ENCODE results near the gene RXRA. TPM values are rescaled to one million over a fixed set of nuclear protein-coding genes. Genes with fewer than 3 reads are reported as not detected.

The RXRA gene
- total and polyA plus RNA-seq, 9 donors = 12.4 to 82.2 (median 70.6) TPM

DNA sequence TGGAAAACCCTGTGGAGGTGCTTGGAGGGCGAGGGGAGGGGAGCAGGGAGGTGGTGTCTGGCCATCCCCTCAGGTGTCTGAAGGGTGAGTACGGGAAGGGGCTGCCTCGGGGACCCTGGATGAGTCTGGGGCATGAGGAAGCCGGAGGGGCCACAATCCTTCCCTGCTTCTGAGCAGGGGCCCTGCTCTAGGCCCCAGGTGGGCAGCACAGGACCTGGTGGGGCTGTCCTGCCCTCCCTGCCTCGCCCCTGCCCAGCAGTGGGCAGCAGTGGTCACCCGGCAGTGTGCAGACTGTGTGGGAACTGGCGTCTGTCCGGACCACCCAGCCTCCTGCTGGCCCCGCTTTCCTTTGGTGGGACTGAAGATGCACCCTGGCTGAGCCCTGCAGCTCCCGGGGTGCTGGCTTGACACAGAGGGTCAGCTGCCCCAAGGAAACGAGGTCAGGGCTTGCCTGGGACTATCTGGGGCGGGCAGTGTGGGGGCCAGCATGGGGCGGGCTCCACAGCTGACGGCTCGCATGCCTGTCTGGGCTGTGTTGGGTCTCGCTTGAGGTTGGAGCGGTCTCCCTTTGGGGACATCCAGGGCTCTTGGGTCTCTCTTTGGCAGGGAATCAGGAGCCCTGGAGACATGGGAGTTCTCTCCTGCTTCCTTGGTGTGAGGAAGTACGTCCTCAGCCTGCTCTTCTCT, 26.1 kb downstream of the RXRA start:
- H3K27ac ChIP-seq = no peak overlapping the region
- intact Hi-C loops (cut with DNase I) = no loop called here

DNA sequence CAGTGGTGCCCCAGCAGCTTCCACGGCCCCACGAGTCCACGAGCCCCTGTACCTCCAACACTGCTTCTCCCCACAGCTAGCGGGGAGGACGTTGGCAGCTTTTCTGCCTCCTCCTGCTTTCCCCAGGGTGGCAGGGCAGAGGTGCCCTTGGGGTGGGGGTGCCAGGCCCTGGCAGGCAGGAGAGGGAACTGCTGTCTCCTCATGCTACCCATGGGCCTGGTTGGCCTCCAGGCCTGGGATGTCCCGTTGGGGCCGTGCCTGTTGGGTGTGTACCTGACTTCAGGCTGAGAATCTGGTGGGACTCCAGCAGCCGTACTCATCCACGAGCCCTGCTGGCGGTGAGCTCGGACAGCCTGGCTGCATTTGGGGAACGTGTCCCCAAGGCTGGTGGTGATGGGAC, 27.3 kb downstream of the RXRA start:
- TF ChIP-seq EP300 (IDR thresholded peaks at IDR 0.05) = no peak
- no peak for TF ChIP-seq CTCF (IDR thresholded peaks at IDR 0.05)
- TF ChIP-seq POLR2A (IDR thresholded peaks at IDR 0.05) = no peak
- WGBS, 3 donors = 80 to 87% (median 86%) methylated on average over 12 of the region's 12 CpGs
- Histone ChIP-seq H3K4me3 (no peak overlapping the region), H3K4me1 (ENCODE audit: insufficient read depth) (peaks cover 41% of the 10 kb centered on the region), H3K9me3 (no peaks in the 10 kb centered on the region), H3K27ac (no peak overlapping the region), H3K27me3 (no peaks in the 10 kb centered on the region), H3K36me3 (no peaks in the 10 kb centered on the region)
- DNase-seq = no peak
- intact Hi-C loops (cut with DNase I) = no loop called here

More for the DNA sequence above, 26.1 kb downstream of the RXRA start:
- WGBS, 3 donors = 78 to 90% (median 84%) methylated on average over 16 to 18 of the region's 18 CpGs
- no peak for DNase-seq
- TF ChIP-seq POLR2A (IDR thresholded peaks at IDR 0.05) (no peak), EP300 (IDR thresholded peaks at IDR 0.05) (no peak), CTCF (IDR thresholded peaks at IDR 0.05) (no peak)
- Histone ChIP-seq H3K36me3 (no peaks in the 10 kb centered on the region), H3K27me3 (no peaks in the 10 kb centered on the region), H3K4me3 (no peak overlapping the region), H3K4me1 (ENCODE audit: insufficient read depth) (peaks cover 40% of the 10 kb centered on the region), H3K9me3 (no peaks in the 10 kb centered on the region)

DNA sequence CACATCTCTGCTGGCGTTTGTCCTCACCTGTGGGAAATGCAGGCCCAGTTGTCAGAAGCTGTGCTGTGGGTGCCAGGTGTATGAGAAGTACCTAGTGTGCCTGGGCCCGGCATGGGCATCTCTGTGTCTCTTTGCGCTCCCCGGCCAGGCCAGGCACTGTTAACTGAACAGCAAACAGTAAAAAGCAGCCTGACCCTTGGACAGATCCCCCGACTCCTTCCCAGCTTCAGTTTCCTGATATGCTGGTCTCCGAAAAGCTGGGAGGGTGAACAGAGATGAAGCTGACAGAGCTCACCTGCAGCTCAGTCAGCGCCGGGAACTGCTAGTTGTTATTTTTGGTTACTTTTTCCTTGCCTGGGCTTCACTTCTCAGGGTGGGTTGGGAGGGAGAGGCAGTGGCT, 28.9 kb downstream of the RXRA start:
- H3K4me1 ChIP-seq (ENCODE audit: insufficient read depth) = peaks cover 33% of the 10 kb centered on the region
- WGBS, 3 donors = 58 to 65% (median 59%) methylated on average over 7 to 8 of the region's 8 CpGs
- no peaks in the 10 kb centered on the region for H3K36me3 ChIP-seq
- no peak for DNase-seq
- H3K27me3 ChIP-seq = no peaks in the 10 kb centered on the region
- H3K4me3 ChIP-seq = no peak overlapping the region
- no peaks in the 10 kb centered on the region for H3K9me3 ChIP-seq
- no peak overlapping the region for H3K27ac ChIP-seq
- TF ChIP-seq CTCF (IDR thresholded peaks at IDR 0.05) (no peak), POLR2A (IDR thresholded peaks at IDR 0.05) (no peak), EP300 (IDR thresholded peaks at IDR 0.05) (no peak)
- intact Hi-C loops (cut with DNase I) = no loop called here

- TF ChIP-seq POLR2A (IDR thresholded peaks at IDR 0.05) (no peak), CTCF (IDR thresholded peaks at IDR 0.05) (no peak), EP300 (IDR thresholded peaks at IDR 0.05) (no peak)
- Histone ChIP-seq H3K4me3 (no peak overlapping the region), H3K4me1 (ENCODE audit: insufficient read depth) (peaks cover 28% of the 10 kb centered on the region), H3K27me3 (no peaks in the 10 kb centered on the region), H3K9me3 (no peaks in the 10 kb centered on the region), H3K27ac (no peak overlapping the region), H3K36me3 (no peaks in the 10 kb centered on the region)
- intact Hi-C loops (cut with DNase I) = no loop called here
- DNase-seq = no peak
- 80 to 84% (median 83%) methylated on average over 15 of the region's 15 CpGs for WGBS, 3 donors
These were observed 29.5 kb downstream of the RXRA start for GRCh38 chr9:134355561-134356279.
